MCF 10A (cell line): ENCODE measurements around the gene MAP1LC3A. TPM values are rescaled to one million over a fixed set of nuclear protein-coding genes. Genes with fewer than 3 reads are reported as not detected.

Source experiments
- BruUV-seq: library from RNA; stranded (reverse); fragments of 400-500 nt; replicated peaks from 2 replicates; lab custom pipeline; 2021; lab: Mats Ljungman, UMichigan
- CTCF ChIA-PET: fragments of 300-600 bp; sonication (Branson Sonifier 250); formaldehyde crosslinking; extraction: SDS; loops from one replicate; lab custom pipeline; 2021; ENCODE audit warnings: antibody characterized with exemption, inconsistent platforms; lab: Yijun Ruan, JAX
- POLR2A ChIA-PET: fragments of 300-600, 350-650 bp; sonication (Branson Sonifier 250); formaldehyde crosslinking; extraction: SDS; loops from one replicate; lab custom pipeline; 2020; ENCODE audit warnings: antibody characterized with exemption, inconsistent platforms; lab: Yijun Ruan, JAX
- DNase-seq: peaks from one replicate; pipeline ENCODE4 v3.0.0-alpha.2; 2018; ENCODE audit not compliant: unreplicated experiment
- H3K27ac Mint-ChIP-seq: one replicate; pipeline ENCODE4 v1.8.0; 2022; ENCODE audit warnings: mild to moderate bottlenecking, low read depth, mixed read lengths; ENCODE audit not compliant: unreplicated experiment
- H3K27me3 Mint-ChIP-seq: one replicate; pipeline ENCODE4 v1.8.0; 2022; ENCODE audit warnings: mixed read lengths; ENCODE audit not compliant: insufficient read depth, unreplicated experiment
- H3K36me3 Mint-ChIP-seq: one replicate; pipeline ENCODE4 v1.8.0; 2022; ENCODE audit warnings: mild to moderate bottlenecking, moderate library complexity, mixed read lengths; ENCODE audit not compliant: insufficient read depth, unreplicated experiment
- H3K4me1 Mint-ChIP-seq: one replicate; pipeline ENCODE4 v1.8.0; 2022; ENCODE audit warnings: mixed read lengths; ENCODE audit not compliant: insufficient read depth, unreplicated experiment
- H3K4me3 Mint-ChIP-seq: one replicate; pipeline ENCODE4 v1.8.0; 2022; ENCODE audit warnings: mild to moderate bottlenecking, moderate library complexity, mixed read lengths; ENCODE audit not compliant: unreplicated experiment
- H3K9me3 Mint-ChIP-seq: one replicate; pipeline ENCODE4 v1.8.0; 2022; ENCODE audit warnings: mixed read lengths; ENCODE audit not compliant: unreplicated experiment
- CTCF ChIP-seq: fragments of 200-600 bp; IDR thresholded peaks from one replicate; pipeline ENCODE4 v1.8.0; 2022; ENCODE audit warnings: antibody characterized with exemption, mild to moderate bottlenecking; ENCODE audit not compliant: unreplicated experiment
- intact Hi-C: fragments of 100-400 bp; cut with micrococcal nuclease; formaldehyde crosslinking; loops from 2 replicates; pipeline ENCODE4 v1.14.1; 2022
- total RNA-seq: library from RNA; stranded (reverse); gene quantifications from 2 replicates; pipeline ENCODE4 v1.2.3, GENCODE V29; 2022

Gene MAP1LC3A
- total RNA-seq, 1 experiment from 2014 or later: 10.5 TPM

- H3K4me3 Mint-ChIP-seq: no peak overlapping the region
- no peak overlapping the region for H3K27ac Mint-ChIP-seq
- ChIA-PET CTCF (interaction anchor here (0.6 kb wide), 1 partner anchor 770 kb away, joined by 3 read pairs; no protein-coding TSS in a partner anchor), POLR2A (no interaction called here)
- intact Hi-C loops: no loop called here
- peaks cover 7% of the 10 kb centered on the region for H3K36me3 Mint-ChIP-seq
- no peaks in the 10 kb centered on the region for H3K9me3 Mint-ChIP-seq
- H3K27me3 Mint-ChIP-seq: no peaks in the 10 kb centered on the region
- BruUV-seq: no TSS peak
- DNase-seq: no peak
- peaks cover 16% of the 10 kb centered on the region for H3K4me1 Mint-ChIP-seq
- no peak for TF ChIP-seq CTCF
Observed at GRCh38 chr20:34560614-34561013, 2.1 kb downstream of the MAP1LC3A start.

- CTCF ChIA-PET: interaction anchor here (0.6 to 3.5 kb wide), 9 partner anchors 10 to 708 kb away, joined by 3 to 15 read pairs (median 4); no protein-coding TSS in a partner anchor
- POLR2A ChIA-PET: interaction anchor here (0.9 kb wide), 1 partner anchor 10 kb away, joined by 3 read pairs; no protein-coding TSS in a partner anchor
- no peak for TF ChIP-seq CTCF
- intact Hi-C loops: no loop called here
- Mint-ChIP-seq H3K27ac (no peak overlapping the region), H3K27me3 (no peaks in the 10 kb centered on the region), H3K4me1 (peaks cover 16% of the 10 kb centered on the region), H3K9me3 (no peaks in the 10 kb centered on the region), H3K4me3 (no peak overlapping the region), H3K36me3 (peaks cover 7% of the 10 kb centered on the region)
- no peak for DNase-seq
- BruUV-seq: no TSS peak
Observed at GRCh38 chr20:34561661-34562060, 3.1 kb downstream of the MAP1LC3A start.

GRCh38 chr20:34562641-34563040, 4.1 kb downstream of the MAP1LC3A start:
- intact Hi-C loops: no loop called here
- Mint-ChIP-seq H3K36me3 (peaks cover 7% of the 10 kb centered on the region), H3K4me1 (peaks cover 8% of the 10 kb centered on the region), H3K4me3 (no peak overlapping the region), H3K27ac (no peak overlapping the region), H3K27me3 (no peaks in the 10 kb centered on the region), H3K9me3 (no peaks in the 10 kb centered on the region)
- ChIA-PET POLR2A (interaction anchor here (0.6 to 1.4 kb wide), 3 partner anchors 47 to 210 kb away, joined by 3 to 4 read pairs (median 4); partner anchors contain the start of gene DYNLRB1), CTCF (interaction anchor here (1.0 to 3.5 kb wide), 5 partner anchors 9 to 248 kb away, joined by 3 to 15 read pairs (median 5); no protein-coding TSS in a partner anchor)
- no TSS peak for BruUV-seq
- TF ChIP-seq CTCF: no peak
- no peak for DNase-seq

GRCh38 chr20:34564833-34565232, 6.3 kb downstream of the MAP1LC3A start:
- Mint-ChIP-seq H3K27ac (no peak overlapping the region), H3K4me3 (no peak overlapping the region)
- intact Hi-C loops: no loop called here

More at GRCh38 chr20:34564833-34565232, 6.3 kb downstream of the MAP1LC3A start:
- ChIA-PET POLR2A (no interaction called here), CTCF (interaction anchor here (1.0 to 2.4 kb wide), 2 partner anchors 27 to 205 kb away, joined by 4 to 11 read pairs; no protein-coding TSS in a partner anchor)
- Mint-ChIP-seq H3K36me3 (peaks cover 1% of the 10 kb centered on the region), H3K9me3 (no peaks in the 10 kb centered on the region), H3K27me3 (no peaks in the 10 kb centered on the region), H3K4me1 (no peaks in the 10 kb centered on the region)
- TF ChIP-seq CTCF: no peak
- BruUV-seq: no TSS peak
- DNase-seq: no peak
